Inflammatory macrophage treated with lipopolysaccharide for 1 hour (primary cell): Measurements from ENCODE around the gene GPR132.
"Not testable (repeated sequence)": the region's sequence is repeated elsewhere in the genome, so short reads cannot be mapped to it uniquely, and the experiment has no call there.

Experiments used
- DNase-seq, 2 donors: peaks; one replicate each; pipeline ENCODE4 v3.0.0-alpha.2; 2020 to 2022

The GPR132 gene

DNA sequence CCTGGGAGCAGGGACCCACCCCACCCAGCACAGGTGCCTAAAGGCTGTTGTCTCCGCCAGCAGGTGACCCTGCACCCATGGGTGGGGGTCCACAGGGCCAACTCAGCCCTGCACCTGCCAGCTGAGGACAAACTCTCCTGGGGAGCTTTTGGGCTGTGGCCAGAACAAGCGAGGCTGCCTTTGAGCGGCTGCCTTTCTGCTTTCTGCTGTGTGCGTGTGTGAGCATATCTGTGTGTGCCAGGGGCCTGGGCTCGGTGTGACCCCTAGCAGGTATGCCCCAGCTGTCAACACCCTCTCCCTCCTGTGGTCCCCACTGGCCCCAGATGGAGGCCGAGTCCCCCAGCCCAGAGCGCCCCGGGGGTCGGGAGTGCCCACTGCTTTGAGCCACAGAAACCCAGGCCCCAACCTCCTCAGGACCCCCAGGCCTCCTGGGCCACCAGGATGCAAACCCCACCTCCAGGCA is 25.9 kb upstream of the GPR132 start:
- DNase-seq, result no peak

DNA sequence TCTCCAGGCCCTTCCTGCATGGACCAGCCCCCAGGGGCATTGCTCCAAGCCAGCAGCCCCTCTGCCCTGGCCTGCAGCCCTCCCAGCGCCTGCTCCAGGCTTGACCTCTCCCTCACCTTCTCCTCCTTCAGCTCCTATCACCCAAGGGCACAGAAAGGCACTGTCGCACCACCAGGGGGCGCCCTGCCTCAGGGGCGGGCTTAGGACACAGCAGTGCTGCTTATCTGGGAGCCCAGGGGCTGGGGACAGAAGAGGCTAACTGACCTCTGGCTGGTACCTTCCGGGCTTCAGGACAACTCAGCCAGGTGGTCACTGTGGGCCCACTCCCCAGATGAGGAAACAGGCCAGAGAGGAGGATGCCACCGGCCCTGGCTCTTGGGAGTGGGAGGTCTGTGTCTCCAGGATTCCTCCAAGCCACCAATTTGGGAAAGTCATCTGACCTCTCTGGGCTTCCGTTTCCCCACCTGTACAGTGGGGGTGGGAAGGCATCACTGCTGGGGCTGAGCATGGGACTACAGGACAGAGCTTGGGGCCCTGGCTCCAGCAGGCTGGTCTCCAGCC is 25.3 kb upstream of the GPR132 start:
- peak; percentile 67 to 98 for DNase-seq

DNA sequence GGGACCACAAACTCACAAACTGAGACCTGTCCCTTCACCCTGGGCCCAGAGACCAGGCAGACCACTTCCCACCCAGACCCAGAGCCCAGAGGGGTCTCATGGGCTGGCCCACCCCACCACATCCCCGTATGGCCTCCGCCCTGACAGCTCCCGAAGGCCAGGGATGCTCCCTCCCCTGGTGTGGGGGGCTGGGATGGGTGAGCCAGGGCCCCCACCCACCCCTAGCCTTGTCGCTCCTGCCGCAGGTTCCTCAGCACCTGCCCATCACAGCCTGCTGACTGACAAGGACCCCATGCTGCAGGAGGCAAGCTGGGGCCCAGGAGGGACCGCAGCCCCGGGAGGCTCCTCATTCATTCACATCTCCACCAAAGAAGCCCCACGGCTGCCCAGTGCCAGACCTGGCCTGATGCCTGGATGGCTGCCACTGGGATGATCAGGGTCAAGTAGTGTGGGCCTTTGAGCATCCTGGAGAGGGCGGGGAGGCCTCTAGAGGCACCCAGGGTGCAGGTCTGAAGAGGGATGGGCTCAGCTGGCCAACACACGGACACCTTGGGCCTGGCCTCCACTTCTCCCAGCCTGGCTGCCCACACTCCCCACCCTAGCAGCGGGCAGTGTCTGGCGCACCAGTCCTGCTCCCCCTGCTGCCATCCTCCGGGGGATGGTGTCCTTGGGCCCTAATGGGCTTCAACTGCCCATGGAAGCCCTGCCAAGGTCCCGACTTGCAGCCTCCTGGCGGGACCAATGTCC is 24.7 kb upstream of the GPR132 start:
- DNase-seq, result no peak

DNA sequence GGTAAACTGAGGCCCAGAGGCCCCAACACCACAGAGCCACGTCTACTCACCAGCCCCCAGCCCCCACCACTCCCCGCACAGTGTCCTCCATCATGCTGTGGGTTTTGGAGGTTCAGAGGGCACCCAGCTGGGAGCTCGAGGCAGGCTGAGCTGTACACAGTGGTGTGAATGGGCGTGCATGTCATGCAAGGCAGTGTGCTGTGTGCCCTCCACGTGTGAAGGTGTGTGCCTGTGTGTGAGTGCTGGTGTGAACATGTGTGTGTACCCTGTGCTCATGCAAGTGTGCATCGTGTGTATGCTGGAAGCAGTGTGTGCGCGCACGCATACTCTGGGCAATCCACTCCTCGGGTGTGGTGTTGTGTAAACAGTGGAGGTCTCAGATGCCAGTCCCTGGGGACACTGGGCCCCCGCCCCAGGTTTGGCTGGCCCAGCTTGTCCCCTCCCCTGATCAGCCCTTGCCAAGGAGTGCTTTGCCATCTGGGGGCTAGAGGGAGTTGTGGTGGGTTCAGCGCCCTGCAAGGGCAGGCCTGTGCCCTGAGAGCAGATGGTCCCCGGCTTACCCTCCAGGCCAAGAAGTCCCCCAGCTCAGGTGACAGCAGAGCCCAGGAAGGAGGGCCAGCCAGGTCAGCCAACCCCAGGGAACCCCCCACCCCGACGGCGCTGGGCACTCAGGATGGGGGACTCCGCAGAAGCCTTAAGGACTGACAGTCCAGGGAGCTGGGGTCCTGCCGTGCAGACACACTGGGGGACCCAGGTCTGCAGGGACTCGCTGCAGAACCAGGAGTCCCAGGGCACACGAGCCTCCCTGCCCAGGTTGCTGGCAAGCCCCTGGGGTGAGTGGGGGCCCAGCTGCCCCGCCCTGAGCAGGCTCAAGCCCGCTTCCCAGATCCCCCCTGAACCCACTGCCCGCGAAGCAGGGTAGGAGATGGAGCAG is 23.8 kb upstream of the GPR132 start:
- no peak for DNase-seq

DNA sequence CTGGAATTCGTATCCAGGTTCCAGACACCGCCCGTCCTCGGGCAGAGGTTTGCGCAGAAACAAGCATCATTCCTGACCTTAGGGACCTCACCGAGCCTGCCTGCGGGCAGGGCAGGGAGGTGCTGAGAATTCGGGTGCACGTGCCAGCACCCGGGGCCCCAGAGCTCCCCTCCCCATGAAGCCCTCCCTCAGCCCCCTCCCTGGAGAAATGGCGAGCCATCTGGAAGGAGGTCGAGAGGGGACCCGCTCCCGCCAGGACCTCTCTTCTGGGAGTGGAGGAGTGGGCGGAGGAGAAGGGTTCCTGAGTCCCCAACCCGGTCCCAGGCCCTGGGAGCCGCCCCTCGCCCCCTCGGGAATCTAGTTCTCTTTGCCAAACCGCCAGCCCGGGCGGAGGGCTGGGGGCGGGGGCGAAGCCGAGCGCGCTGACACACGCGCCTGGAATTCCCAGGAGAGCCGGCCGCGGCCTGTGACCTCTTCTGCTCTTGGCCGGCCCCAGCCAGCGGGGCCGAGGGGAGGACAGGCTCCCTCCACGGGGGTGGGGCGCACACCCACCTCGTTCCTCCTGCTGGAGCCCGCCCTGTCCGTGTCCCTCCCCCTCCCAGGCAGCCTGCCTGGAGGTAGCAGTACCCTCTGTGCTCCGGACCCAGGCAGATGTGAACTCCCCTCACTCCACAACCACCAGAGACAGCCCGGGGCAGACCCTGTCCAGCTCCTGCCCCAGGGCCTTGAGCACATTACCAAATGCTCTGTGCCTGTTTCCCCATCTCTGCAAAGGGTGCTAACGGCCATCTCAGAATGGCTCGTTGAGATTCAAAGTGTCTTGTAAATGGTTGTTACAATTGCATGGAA is 23.0 kb upstream of the GPR132 start:
- peak; percentile 38 to 55 for DNase-seq

DNA sequence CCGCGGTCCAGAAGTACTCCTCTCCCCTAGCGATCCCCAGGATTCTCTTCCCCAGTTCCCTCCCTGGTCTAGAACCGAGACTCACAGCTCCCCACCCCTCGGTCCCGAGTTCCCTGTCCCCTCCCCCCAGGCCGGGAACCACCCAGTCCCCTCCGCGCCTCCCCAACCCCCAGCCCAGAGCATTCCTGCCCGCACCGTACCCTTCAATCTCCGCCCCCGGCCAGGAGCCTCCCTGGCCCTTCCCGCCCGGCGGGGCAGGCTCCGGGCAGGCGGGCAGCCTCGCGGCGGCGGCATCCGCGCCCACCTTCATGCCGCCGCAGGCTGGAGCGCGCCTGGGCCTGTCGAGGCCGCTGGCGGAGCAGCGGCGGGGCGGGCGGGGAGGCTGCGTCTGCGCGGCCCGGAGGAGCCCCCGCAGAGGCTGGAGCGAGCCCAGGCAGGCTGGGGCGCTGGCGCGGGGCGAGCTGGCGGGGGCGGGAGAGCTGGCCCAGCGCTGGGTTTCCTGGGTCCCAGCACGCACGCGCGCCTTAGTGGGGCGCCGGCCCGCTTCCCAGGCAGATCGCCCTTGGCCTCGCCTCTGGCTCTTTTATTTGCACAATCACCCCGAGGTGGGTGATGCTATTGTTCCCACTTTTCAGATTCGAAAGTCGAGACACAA is 22.2 kb upstream of the GPR132 start:
- peak; percentile 19 to 45 for DNase-seq

DNA sequence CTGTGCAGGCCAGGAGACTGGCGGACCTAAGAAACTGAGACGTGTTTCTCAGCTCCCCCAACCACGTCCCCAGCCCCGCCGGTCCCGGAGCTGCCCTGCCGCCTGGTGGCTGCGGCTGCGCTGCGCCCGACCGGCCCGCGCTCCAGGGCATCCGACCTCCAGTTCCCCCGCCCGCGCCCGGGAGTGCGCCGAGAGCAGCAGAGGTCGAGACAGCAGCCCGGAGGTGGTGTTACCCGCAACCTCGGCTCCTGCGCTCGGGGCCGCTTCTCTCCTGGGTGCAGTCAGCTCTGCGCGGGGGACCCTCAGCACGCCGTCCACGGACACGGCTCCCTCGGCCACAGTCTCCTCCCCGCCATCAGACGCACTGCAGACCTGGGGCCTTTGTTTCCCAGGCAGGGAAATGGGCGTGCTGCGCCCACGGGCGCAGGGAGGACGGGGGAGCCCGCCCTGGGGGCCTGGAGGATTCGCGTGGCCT is 21.6 kb upstream of the GPR132 start:
- DNase-seq, result peak; percentile 69 to 86

DNA sequence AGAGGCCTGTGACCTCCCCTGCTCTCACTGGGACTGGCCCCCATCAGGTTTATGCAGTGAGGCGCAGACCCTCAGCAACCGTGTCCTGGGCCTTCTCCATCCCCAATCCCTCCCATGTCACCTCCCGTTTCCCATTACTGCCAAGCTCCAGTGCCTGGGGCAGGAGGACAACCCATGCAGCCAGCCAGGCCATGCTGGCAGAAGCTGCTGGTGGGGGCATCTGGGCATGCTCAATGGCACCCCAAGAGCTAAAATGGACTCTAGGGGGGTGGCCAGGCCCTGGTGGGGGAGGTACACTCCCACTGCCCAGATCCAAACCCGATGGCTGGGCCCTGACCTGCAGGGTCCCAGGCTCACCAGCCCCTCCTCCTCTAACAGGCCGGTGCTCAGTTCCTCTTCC is 20.5 kb upstream of the GPR132 start:
- DNase-seq, result no peak

DNA sequence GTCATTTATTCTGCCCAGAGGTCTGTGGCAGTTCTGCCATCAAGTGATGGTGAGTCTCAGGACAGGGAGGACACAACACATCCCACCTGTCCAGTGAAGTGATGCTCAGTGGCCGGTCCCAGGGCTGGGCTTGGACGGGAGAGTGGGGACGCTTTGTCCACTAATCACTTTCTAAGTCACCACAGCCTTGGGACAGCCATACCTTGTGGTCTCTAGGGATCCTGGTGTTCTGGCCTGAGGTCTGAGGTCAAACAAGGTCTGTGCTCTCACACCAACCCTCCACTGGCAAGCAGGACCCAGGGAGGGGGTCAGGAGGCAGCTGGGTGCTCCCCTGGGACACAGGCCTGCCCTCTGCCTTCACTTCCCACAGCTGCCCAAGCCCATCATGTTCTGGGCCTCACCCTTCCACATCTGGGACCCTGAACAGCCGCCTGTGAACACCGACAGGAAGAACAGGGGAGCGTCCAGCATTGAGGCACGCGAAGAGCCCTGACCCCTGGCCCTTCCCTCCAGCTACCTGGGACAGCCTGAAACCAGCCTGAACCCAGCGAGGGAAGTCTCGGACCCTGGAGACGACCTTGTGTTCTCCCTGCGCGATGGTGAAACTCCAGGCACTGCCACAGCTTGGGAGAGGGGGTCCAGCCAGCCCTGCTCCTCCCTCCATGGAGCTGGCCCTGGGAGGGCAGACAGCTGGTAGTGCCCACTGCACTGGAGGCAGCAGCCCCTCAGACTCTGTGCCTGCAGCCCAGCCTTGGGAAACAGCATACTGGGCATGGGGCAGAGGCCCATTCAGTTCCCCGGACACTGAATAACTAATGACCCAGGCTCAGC is 19.7 kb upstream of the GPR132 start:
- DNase-seq, result no peak

DNA sequence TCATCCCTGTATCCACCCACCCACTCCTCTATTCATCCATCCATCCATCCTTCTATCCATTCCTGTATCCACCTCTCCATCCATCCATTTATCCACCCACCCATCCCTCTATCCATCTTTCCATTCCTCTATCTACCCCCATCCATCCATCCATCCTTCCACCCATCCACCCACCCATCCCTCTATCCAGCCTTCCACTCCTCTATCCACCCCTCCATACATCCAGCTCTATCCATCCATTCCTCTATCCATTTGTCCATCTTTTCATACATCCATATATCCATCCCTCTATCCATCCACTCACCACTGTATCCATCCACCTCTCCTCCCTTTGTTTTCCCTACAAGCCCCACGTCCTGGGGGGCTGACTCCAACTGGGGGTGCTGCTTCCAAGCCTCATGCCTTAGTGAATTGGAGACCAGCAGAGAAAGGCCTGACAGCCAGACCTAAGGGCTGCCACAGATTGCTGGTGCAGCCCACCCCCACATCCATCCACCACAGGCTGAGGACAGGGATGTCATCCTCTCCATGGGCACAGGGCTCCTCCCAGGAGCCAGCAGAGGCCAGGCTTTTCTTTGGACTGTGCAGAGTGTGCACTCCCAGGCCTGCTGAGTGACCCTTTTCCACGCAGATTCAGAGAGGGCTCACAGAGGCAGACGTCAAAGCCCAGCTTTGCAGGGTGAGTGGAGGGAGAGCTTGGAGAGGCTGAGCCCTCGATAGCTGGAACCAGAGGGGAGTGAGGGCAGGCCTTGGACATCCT is 18.9 kb upstream of the GPR132 start:
- DNase-seq, result no peak

DNA sequence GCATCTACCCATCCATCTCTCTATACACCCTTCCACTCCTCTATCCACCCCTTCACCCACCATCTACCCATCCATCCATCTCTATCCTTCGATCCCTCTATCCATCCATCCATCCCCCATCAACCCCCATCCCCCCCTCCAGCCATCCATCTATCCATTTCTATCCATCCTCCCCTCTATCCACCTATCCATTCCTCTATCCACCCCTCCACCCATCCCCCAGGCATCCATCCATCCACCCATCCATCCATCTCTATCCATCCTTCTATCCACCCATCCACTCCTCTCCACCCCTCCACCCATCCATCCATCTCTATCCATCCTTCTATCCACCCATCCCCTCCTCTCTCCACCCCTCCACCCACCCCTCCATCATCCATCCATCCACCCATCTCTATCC is 17.5 kb upstream of the GPR132 start:
- DNase-seq, result no peak

DNA sequence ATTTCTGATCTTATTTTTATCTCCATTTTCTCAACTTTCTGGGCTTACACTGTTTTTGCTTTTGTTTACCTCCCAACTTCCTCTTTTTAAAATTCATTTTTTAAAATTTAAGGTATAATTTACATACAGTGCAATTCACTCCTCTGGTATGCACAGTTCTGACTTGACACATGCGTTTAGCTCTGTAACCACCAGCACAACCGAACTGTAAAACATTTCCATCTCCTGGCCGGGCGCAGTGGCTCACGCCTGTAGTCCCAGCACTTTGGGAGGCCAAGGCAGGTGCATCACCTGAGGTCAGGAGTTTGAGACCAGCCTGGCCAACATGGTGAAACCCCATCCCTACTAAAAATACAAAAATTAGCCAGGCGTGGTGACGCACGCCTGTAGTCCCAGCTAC is 16.2 kb upstream of the GPR132 start:
- not testable (repeated sequence) for DNase-seq

DNA sequence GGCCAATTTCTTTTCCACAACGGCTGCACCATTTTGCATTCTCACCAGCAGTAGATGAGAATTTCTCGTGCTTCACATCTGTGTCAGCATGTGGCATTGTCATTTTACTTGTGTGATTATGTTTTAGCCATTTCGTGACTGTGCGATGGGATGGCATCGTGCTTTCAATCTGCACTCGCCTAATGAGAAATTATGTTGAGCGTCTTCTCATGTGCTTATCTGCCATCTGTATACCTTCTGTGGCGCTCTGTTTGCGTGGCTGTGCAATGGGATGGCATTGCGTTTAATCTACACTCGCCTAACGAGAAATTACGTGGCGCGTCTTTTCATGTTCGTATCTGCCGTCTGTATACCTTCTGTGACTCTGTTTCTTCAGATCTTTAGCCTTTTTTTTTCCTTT is 14.9 kb upstream of the GPR132 start:
- DNase-seq, result no peak

DNA sequence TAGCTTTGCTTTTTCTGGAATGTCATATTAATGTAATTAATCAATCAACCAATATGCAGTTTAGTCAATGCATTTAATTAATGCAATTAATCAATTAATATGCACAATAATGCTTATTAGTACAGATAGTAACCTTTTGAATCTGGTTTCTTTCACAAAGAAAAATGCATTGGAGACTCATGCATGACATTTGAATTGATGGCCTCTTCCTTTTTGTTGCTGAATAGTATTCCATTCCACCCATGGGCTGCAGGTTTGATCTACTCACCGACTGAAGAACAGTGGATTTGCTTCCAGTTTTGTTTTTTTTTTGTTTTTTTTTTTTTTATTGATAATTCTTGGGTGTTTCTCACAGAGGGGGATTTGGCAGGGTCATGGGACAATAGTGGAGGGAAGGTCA is 13.1 kb upstream of the GPR132 start:
- no peak for DNase-seq

DNA sequence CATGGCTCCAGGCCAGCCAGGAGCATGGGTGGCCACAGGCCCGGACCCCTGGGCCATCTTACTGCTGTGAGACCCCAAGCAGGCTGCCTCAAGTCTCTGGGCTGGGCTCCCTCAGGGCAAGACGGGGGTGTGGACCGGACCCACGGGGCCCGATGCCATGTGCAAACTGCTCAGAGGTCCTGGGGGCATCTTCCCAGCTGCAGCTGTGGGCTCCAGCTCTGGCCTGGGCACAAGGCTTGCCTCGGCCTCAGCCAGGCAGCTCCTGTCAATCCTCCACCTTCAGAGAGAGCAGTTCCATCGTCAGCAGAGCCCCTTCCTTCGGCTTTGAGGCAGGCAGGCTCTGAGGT is 12.4 kb upstream of the GPR132 start:
- no peak for DNase-seq

DNA sequence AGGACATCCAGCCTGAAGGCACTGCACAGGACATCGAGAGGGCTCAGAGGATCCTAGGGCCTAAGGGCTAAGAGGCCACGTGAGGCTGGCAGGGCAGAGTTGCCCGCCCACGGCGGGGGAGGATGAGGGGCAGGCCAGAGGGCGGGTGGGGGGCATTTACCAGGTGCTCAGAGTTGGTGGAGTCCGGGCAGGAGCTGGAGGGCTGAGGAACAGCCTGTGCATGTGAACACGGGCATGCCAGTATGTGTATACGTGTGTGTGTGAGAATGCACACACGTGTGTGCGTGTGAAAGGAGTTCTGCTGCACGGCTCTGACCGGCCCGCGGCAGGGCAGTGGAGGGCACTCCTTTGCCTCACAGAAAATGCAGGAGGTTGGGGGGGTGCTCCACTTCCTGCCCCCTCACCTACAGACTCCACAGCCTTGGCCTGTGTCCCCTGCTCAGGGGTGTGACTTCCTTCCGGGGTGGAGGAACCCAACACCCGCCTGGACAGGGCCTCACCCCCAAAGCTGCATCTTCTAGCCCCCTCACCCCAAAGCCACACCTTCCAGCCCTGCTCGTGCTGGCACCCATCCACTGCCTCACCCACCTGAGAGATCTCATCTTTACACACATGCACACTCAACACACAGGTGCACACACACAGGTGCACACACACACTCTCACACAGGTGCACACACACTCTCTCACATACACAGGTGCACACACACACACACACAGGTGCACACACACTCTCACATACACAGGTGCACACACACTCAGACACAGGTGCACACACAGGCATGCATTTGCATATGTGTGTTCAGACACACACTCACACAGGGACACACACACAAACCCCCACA is 11.8 kb upstream of the GPR132 start:
- DNase-seq, result no peak

DNA sequence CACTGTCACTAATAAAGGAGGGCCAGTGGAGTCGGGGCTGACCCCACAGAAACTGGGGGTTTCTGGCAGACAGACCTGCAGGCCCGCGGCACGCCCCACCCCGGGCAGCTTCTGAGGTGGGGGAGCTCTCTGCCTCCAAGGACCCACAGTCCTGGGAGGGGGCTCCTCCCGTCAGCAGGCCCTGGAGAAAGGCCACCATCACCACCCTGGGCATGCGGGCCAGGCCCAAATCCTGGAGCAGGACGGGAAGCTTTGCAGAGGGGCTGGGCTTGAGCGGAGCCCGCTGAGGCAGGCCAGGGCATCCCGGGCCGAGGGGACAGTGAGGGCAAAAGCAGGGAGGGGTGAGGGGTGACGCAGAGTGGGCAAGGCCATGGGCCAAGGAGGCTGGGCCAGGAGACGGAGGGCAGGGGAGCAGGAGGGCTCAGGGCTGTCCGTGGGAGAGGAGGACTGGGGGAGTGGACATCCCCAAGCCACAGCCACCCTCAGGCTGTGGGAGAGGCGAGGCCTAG is 11.1 kb upstream of the GPR132 start:
- no peak for DNase-seq

DNA sequence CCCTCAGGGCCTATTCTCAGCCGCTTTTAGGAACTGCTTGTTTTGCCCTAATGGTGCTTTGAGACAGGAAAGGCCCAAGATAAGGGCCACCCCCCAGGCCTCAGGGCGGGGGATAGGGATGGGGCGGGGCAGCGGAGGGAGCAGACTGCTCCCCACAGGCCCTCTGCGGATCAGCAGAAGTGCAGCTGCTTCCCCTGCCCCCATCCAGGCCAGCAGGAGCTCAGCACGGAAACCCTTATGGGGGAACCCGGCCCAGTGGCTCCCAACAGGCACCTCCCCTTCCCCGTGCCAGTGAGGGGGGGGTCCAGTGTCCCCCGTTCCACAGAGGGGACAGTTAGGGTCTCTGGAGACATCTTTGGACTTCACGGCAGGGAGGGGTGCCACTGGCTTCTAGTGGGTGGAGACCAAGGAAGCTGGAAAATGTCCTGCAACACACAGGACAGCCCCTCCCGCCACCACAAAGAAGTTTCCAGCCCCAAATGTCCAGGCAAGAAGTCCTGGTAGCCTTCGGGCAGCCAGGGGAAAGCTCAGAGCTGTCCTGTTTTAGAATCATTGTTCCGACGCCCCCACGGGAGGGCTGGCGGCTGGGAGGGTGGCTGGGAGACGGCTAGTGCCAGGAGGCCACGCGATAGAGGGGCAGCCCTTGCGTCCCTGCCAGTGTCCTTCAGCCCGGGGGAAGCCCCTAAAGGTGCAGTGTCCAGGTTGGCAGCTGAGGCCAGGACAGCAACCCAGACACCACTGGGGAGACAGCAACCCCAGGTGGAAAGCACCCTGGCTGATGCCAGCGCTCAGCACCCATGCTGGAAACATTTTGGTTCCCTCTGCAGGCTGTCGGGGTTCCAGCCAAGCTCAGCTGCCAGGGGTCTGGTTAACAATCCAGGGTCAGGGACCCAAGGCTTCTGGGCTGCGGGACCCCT is 10.4 kb upstream of the GPR132 start:
- DNase-seq, result peak; percentile 63 to 72
